Thoracic aorta (tissue), 2 donors: ENCODE results near the gene PMEL. TPM values are rescaled to one million over a fixed set of nuclear protein-coding genes. Genes with fewer than 3 reads are reported as not detected.
"Not testable (repeated sequence)": the region's sequence is repeated elsewhere in the genome, so short reads cannot be mapped to it uniquely, and the experiment has no call there.

ENCODE experiments used
- ATAC-seq: fragments of 150-250 bp; one replicate; pipeline ENCODE4 v1.8.0; 2017; ENCODE audit warnings: low read depth; ENCODE audit not compliant: insufficient number of reproducible peaks, low FRiP score
- DNase-seq: peaks from one replicate; pipeline ENCODE4 v3.0.0-alpha.2; 2020; ENCODE audit warnings: low spot score
- H3K27ac ChIP-seq, 2 donors: fragments of 200-600 bp; sonication (generic); 1 replicate in 1 of 2; 2 replicates in 1 of 2; pipeline ENCODE4 v1.5.1; 2016; ENCODE audit warnings: mild to moderate bottlenecking in 2 of 2, moderate library complexity in 2 of 2
- H3K27me3 ChIP-seq: fragments of 200-600 bp; sonication (generic); replicated peaks from 2 replicates; pipeline ENCODE4 v1.6.0; 2016; ENCODE audit warnings: mild to moderate bottlenecking; ENCODE audit not compliant: insufficient read depth
- H3K36me3 ChIP-seq: fragments of 200-600 bp; sonication (generic); one replicate; pipeline ENCODE4 v1.5.1; 2016
- H3K4me1 ChIP-seq, 2 donors: fragments of 200-600 bp; sonication (generic); 1 replicate in 1 of 2; 2 replicates in 1 of 2; pipeline versions ENCODE4 v1.5.1 to v1.6.0; 2016; ENCODE audit warnings: low read depth in 2 of 2, mild to moderate bottlenecking in 1 of 2; ENCODE audit not compliant: control insufficient read depth in 1 of 2
- H3K4me3 ChIP-seq: fragments of 200-600 bp; sonication (generic); 2 replicates; pipeline ENCODE4 v1.5.1; 2016; ENCODE audit warnings: mild to moderate bottlenecking
- H3K9me3 ChIP-seq: fragments of 200-600 bp; sonication (generic); 2 replicates; pipeline ENCODE4 v1.5.1; 2016
- total RNA-seq, 2 donors: library from RNA; depleted of rRNA; stranded (reverse); fragments of >200 nt; gene quantifications; one replicate each; pipeline versions ENCODE4 v1.1.0 to v1.2.3, GENCODE V29; 2016
- TF ChIP-seq, protein P1 (sequence below): fragments of 200-600 bp; sonication (generic); IDR thresholded peaks from one replicate; pipeline ENCODE4 v1.5.1; 2019; ENCODE audit warnings: antibody characterized with exemption

The PMEL gene
- total RNA-seq, 2 donors from 2014 or later, result 0.99 TPM; not detected in 1

DNA sequence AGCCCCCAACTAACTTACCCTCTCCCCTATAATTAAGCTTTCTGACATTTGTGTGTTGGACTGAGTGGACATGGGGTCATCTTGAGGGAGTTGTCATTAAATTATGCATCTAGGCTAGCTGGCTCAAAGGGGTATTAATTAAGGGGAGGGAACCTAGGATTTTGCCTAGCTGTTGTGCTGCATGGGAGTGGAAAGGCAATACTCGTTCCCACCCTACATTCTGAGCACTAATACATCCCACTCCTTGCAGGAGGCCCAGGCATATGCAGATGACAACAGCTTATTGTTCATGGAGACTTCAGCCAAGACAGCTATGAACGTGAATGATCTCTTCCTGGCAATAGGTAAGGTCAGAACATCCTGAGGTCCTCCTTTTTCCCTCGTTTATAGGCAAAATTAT is 25.3 kb upstream of the PMEL start:
- TF ChIP-seq, protein P1, sequence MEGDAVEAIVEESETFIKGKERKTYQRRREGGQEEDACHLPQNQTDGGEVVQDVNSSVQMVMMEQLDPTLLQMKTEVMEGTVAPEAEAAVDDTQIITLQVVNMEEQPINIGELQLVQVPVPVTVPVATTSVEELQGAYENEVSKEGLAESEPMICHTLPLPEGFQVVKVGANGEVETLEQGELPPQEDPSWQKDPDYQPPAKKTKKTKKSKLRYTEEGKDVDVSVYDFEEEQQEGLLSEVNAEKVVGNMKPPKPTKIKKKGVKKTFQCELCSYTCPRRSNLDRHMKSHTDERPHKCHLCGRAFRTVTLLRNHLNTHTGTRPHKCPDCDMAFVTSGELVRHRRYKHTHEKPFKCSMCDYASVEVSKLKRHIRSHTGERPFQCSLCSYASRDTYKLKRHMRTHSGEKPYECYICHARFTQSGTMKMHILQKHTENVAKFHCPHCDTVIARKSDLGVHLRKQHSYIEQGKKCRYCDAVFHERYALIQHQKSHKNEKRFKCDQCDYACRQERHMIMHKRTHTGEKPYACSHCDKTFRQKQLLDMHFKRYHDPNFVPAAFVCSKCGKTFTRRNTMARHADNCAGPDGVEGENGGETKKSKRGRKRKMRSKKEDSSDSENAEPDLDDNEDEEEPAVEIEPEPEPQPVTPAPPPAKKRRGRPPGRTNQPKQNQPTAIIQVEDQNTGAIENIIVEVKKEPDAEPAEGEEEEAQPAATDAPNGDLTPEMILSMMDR, result no peak
- Histone ChIP-seq H3K27ac (no peak overlapping the region), H3K4me1 (no peaks in the 10 kb centered on the region), H3K4me3 (no peak overlapping the region), H3K9me3 (no peaks in the 10 kb centered on the region), H3K36me3 (peaks cover 66% of the 10 kb centered on the region), H3K27me3 (no peaks in the 10 kb centered on the region)
- DNase-seq, result no peak
- ATAC-seq, result no peak

DNA sequence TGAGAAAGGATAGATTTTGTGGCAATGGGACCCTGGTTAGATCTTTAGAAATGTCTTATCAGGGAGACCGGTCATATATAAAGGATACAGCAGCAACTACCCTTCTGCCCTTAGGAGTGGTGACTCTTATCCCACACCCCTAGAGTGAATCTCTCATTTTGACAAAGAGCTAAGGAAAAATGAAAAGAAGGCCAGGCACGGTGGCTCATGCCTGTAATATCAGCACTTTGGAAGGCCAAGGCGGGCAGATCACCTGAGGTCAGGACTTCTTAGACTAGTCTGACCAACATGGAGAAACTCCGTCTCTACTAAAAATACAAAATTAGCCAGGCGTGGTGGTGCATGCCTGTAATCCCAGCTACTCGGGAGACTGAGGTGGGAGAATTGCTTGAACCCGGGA is 20.1 kb upstream of the PMEL start:
- not testable (repeated sequence) for H3K27ac ChIP-seq, H3K9me3 ChIP-seq, H3K4me1 ChIP-seq, ATAC-seq, H3K27me3 ChIP-seq, DNase-seq, H3K4me3 ChIP-seq
- H3K36me3 ChIP-seq, result peaks cover 52% of the 10 kb centered on the region

- H3K36me3 ChIP-seq, result peaks cover 50% of the 10 kb centered on the region
- H3K27ac ChIP-seq, result no peak overlapping the region
- no peaks in the 10 kb centered on the region for H3K27me3 ChIP-seq
- DNase-seq (no peak), ATAC-seq (no peak)
- TF ChIP-seq, protein P1, result no peak
- H3K4me1 ChIP-seq, result no peaks in the 10 kb centered on the region
- no peak overlapping the region for H3K4me3 ChIP-seq
- H3K9me3 ChIP-seq, result no peaks in the 10 kb centered on the region
Observed at GRCh38 chr12:55985341-55985740, 19.5 kb upstream of the PMEL start.

DNA sequence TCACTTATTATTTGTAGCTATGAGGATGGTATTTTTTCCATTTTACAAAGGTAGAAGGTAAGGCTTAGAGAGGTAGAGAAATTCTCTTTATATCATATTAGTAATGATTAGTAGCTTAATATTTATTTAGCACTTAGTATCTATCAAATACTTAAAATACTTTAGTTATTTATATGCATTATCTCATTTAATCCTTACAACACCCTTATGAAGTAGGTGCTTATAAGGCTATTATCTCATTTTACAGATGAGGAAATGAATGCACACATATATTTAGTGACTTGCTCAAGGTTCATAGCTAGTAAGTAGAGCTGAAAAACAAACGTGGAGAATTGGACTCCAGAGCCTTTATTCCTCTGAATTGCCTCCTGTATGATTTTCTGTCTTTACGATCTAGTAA is 19.0 kb upstream of the PMEL start:
- no peak for ATAC-seq
- H3K36me3 ChIP-seq, result peaks cover 47% of the 10 kb centered on the region

DNA sequence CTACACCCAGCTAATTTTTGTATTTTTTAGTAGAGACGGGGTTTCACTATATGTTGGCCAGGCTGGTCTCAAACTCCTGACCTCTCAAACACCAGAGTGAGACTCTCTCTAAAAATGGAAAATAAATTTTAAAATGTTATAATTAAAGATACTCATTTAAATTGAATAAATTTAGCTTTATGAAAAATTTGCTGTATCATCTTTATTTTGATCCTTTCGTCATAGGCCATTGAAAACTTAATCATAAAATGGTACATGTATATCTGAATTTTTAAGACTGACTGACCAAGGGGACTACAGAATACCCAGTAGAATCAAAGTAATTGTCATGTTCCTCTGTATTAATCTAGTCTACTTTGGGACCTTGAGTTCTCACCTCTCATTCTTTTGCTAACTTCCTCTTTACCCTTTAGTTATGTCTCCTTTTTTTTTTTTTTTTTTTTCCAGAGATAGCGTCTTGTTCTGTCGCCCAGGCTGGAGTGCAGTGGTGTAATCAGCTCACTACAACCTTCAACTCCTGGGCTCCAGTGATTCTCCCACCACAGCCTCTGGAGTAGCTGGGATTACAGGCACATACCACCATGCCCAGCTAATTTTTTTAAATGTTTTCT is 17.5 kb upstream of the PMEL start:
- H3K4me3 ChIP-seq, result no peak overlapping the region
- ATAC-seq (no peak), DNase-seq (no peak)
- no peaks in the 10 kb centered on the region for H3K9me3 ChIP-seq
- H3K27ac ChIP-seq, result no peak overlapping the region
- H3K27me3 ChIP-seq, result no peaks in the 10 kb centered on the region
- peaks cover 0 to 8% of the 10 kb centered on the region in 2 donors for H3K4me1 ChIP-seq
- TF ChIP-seq, protein P1, result no peak
- peaks cover 37% of the 10 kb centered on the region for H3K36me3 ChIP-seq

More for the DNA sequence above, 19.0 kb upstream of the PMEL start:
- no peaks in the 10 kb centered on the region for H3K4me1 ChIP-seq
- TF ChIP-seq, protein P1, result no peak
- no peak for DNase-seq
- no peak overlapping the region for H3K27ac ChIP-seq
- H3K27me3 ChIP-seq, result no peaks in the 10 kb centered on the region
- no peaks in the 10 kb centered on the region for H3K9me3 ChIP-seq
- H3K4me3 ChIP-seq, result no peak overlapping the region
